GM23338 (cell line): ENCODE results near the gene OR5H2.

Experiments
- CREB1 ChIP-seq: fragments of 250-450 bp; sonication (Bioruptor Pico); IDR thresholded peaks from 2 replicates; pipeline ENCODE4 v1.5.0; 2020; ENCODE audit warnings: low read depth, mild to moderate bottlenecking, moderate library complexity
- EZH2 ChIP-seq: fragments of 200-600 bp; sonication (generic); IDR thresholded peaks from one replicate; pipeline ENCODE4 v1.8.0; 2017; ENCODE audit warnings: antibody characterized with exemption, mild to moderate bottlenecking, low read depth; ENCODE audit not compliant: unreplicated experiment
- EZH2phosphoT487 ChIP-seq: fragments of 200-600 bp; sonication (generic); IDR thresholded peaks from one replicate; pipeline ENCODE4 v1.8.1; 2018; ENCODE audit warnings: antibody characterized with exemption; ENCODE audit not compliant: unreplicated experiment
- NANOG ChIP-seq: IDR thresholded peaks from 2 replicates; pipeline ENCODE4 v1.6.1; 2016; ENCODE audit warnings: antibody characterized with exemption, borderline replicate concordance
- POLR2AphosphoS5 ChIP-seq: IDR thresholded peaks from 2 replicates; pipeline ENCODE4 v1.6.1; 2016; ENCODE audit warnings: antibody characterized with exemption, low read depth
- ZNF331 ChIP-seq: fragments of 250-450 bp; sonication (Bioruptor Pico); IDR thresholded peaks from 2 replicates; pipeline ENCODE4 v1.5.0; 2020; ENCODE audit warnings: low read depth, mild to moderate bottlenecking, moderate library complexity
- TF ChIP-seq, protein P1 (sequence below), 2 experiments: fragments of 200-600 bp in 1 of 2; sonication (generic) in 1 of 2; conservative IDR thresholded peaks; 2 replicates each; pipeline versions ENCODE4 v1.5.1 to v1.6.1; 2016 to 2017; ENCODE audit warnings: antibody characterized with exemption in 2 of 2, low read depth in 2 of 2, mild to moderate bottlenecking in 2 of 2, moderate library complexity in 1 of 2
- TF ChIP-seq, protein P2 (sequence below): IDR thresholded peaks from one replicate; pipeline ENCODE4 v1.6.1; 2018; ENCODE audit warnings: antibody characterized with exemption; ENCODE audit not compliant: unreplicated experiment
- TF ChIP-seq, protein P3 (sequence below): IDR thresholded peaks from 2 replicates; pipeline ENCODE4 v1.6.1; 2016; ENCODE audit warnings: antibody characterized with exemption

DNA sequence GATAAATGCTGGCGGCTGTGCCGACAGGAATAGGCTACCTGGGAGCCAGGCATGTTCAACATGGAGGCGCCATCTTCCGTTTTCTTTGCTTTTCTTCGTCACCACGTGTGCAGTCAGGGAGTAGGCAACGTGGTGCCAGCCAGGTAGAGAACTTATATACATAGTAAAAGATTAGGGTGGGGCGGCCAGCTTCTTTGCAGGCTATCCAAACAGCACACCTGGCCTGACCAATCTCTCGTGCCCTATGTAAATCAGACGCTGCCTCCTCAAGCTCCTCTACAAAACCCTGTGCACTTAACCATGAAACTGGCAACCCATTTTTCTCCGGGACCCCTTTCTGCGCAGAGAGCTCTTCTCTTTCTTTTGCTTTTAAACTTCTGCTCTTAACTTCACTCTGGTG, 42.8 kb downstream of the OR5H2 start:
- peak; percentile 87 for TF ChIP-seq POLR2AphosphoS5
- TF ChIP-seq EZH2phosphoT487 = no peak
- TF ChIP-seq, protein P1, sequence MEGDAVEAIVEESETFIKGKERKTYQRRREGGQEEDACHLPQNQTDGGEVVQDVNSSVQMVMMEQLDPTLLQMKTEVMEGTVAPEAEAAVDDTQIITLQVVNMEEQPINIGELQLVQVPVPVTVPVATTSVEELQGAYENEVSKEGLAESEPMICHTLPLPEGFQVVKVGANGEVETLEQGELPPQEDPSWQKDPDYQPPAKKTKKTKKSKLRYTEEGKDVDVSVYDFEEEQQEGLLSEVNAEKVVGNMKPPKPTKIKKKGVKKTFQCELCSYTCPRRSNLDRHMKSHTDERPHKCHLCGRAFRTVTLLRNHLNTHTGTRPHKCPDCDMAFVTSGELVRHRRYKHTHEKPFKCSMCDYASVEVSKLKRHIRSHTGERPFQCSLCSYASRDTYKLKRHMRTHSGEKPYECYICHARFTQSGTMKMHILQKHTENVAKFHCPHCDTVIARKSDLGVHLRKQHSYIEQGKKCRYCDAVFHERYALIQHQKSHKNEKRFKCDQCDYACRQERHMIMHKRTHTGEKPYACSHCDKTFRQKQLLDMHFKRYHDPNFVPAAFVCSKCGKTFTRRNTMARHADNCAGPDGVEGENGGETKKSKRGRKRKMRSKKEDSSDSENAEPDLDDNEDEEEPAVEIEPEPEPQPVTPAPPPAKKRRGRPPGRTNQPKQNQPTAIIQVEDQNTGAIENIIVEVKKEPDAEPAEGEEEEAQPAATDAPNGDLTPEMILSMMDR (conservative IDR thresholded peaks at IDR 0.05; ENCODE audit: low read depth in 2 of 2) = peak in 1 of 2 experiments; percentile 30; a peak in 1 of 4 replicates
- no peak for TF ChIP-seq NANOG
- no peak for TF ChIP-seq EZH2
- TF ChIP-seq, protein P2, sequence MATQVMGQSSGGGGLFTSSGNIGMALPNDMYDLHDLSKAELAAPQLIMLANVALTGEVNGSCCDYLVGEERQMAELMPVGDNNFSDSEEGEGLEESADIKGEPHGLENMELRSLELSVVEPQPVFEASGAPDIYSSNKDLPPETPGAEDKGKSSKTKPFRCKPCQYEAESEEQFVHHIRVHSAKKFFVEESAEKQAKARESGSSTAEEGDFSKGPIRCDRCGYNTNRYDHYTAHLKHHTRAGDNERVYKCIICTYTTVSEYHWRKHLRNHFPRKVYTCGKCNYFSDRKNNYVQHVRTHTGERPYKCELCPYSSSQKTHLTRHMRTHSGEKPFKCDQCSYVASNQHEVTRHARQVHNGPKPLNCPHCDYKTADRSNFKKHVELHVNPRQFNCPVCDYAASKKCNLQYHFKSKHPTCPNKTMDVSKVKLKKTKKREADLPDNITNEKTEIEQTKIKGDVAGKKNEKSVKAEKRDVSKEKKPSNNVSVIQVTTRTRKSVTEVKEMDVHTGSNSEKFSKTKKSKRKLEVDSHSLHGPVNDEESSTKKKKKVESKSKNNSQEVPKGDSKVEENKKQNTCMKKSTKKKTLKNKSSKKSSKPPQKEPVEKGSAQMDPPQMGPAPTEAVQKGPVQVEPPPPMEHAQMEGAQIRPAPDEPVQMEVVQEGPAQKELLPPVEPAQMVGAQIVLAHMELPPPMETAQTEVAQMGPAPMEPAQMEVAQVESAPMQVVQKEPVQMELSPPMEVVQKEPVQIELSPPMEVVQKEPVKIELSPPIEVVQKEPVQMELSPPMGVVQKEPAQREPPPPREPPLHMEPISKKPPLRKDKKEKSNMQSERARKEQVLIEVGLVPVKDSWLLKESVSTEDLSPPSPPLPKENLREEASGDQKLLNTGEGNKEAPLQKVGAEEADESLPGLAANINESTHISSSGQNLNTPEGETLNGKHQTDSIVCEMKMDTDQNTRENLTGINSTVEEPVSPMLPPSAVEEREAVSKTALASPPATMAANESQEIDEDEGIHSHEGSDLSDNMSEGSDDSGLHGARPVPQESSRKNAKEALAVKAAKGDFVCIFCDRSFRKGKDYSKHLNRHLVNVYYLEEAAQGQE = no peak
- TF ChIP-seq, protein P3, sequence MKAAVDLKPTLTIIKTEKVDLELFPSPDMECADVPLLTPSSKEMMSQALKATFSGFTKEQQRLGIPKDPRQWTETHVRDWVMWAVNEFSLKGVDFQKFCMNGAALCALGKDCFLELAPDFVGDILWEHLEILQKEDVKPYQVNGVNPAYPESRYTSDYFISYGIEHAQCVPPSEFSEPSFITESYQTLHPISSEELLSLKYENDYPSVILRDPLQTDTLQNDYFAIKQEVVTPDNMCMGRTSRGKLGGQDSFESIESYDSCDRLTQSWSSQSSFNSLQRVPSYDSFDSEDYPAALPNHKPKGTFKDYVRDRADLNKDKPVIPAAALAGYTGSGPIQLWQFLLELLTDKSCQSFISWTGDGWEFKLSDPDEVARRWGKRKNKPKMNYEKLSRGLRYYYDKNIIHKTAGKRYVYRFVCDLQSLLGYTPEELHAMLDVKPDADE = no peak
- no peak for TF ChIP-seq ZNF331 (CRISPR knock-in tag)
- no peak for TF ChIP-seq CREB1
